OCI-LY7 (cell line): ENCODE data around the gene LMTK3. TPM values are rescaled to one million over a fixed set of nuclear protein-coding genes. Genes with fewer than 3 reads are reported as not detected.

Source experiments
- BruUV-seq: library from RNA; stranded (reverse); fragments of 400-500 nt; replicated peaks from 2 replicates; lab custom pipeline; 2021; lab: Mats Ljungman, UMichigan
- CTCF ChIA-PET: fragments of 300-600 bp; sonication (Branson Sonifier 250); formaldehyde crosslinking; loops from one replicate; lab custom pipeline; 2022; ENCODE audit warnings: antibody characterized with exemption; ENCODE audit not compliant: unreplicated experiment; lab: Charles Lee
- POLR2A ChIA-PET: fragments of 300-600 bp; sonication (Branson Sonifier 250); formaldehyde crosslinking; loops from one replicate; lab custom pipeline; 2022; ENCODE audit warnings: antibody characterized with exemption; lab: Charles Lee
- DNase-seq: peaks from one replicate; pipeline ENCODE4 v3.0.0-alpha.2; 2015; ENCODE audit warnings: low spot score
- H2AFZ ChIP-seq: fragments of 200-600 bp; sonication (generic), shearing (Covaris generic); 2 replicates; pipeline ENCODE4 v1.6.1; 2014; ENCODE audit warnings: mild to moderate bottlenecking, antibody characterized with exemption, low read length, moderate library complexity
- H3K27ac ChIP-seq: fragments of 200-600 bp; sonication (generic); 2 replicates; pipeline ENCODE4 v1.5.1; 2014; ENCODE audit warnings: mixed run types, low read depth, mild to moderate bottlenecking, moderate library complexity, low read length, inconsistent platforms; ENCODE audit not compliant: poor library complexity, severe bottlenecking
- H3K36me3 ChIP-seq: fragments of 200-600 bp; sonication (generic); 2 replicates; pipeline ENCODE4 v1.6.1; 2014; ENCODE audit warnings: mild to moderate bottlenecking, antibody characterized with exemption, low read length, moderate library complexity, mixed read lengths; ENCODE audit not compliant: insufficient read depth
- H3K4me1 ChIP-seq: fragments of 200-600 bp; sonication (generic); 2 replicates; pipeline ENCODE4 v1.5.1; 2014; ENCODE audit warnings: mild to moderate bottlenecking, low read length; ENCODE audit not compliant: insufficient read depth, poor library complexity, severe bottlenecking
- H3K4me2 ChIP-seq: fragments of 200-600 bp; sonication (generic); 2 replicates; pipeline ENCODE4 v1.6.1; 2014; ENCODE audit warnings: mild to moderate bottlenecking, low read length
- H3K4me3 ChIP-seq: fragments of 200-600 bp; sonication (generic); 2 replicates; pipeline ENCODE4 v1.5.1; 2014; ENCODE audit warnings: mild to moderate bottlenecking, low read depth, low read length; ENCODE audit not compliant: poor library complexity, severe bottlenecking
- H3K79me2 ChIP-seq: fragments of 200-600 bp; sonication (generic); 2 replicates; pipeline ENCODE4 v1.6.1; 2016; ENCODE audit warnings: low read depth, mild to moderate bottlenecking, low read length, moderate library complexity, mixed read lengths; ENCODE audit not compliant: insufficient read depth
- H3K9me2 ChIP-seq: fragments of 200-600 bp; sonication (generic); 2 replicates; pipeline ENCODE4 v1.6.1; 2016; ENCODE audit warnings: mild to moderate bottlenecking, low read length, mixed read lengths; ENCODE audit not compliant: insufficient read depth
- H3K9me3 ChIP-seq: fragments of 200-600 bp; sonication (generic); 2 replicates; pipeline ENCODE4 v1.6.1; 2014; ENCODE audit warnings: mild to moderate bottlenecking, mixed run types, low read length, mixed read lengths
- H4K20me1 ChIP-seq: fragments of 200-600 bp; sonication (generic); 2 replicates; pipeline ENCODE4 v1.6.1; 2014; ENCODE audit warnings: mild to moderate bottlenecking, antibody characterized with exemption, low read length, moderate library complexity, mixed read lengths; ENCODE audit not compliant: insufficient read depth
- CTCF ChIP-seq: fragments of 200-600 bp; sonication (generic); conservative IDR thresholded peaks from 2 replicates; pipeline ENCODE4 v1.5.1; 2014; ENCODE audit warnings: mild to moderate bottlenecking, antibody characterized with exemption, low read length, moderate library complexity, mixed read lengths
- EZH2phosphoT487 ChIP-seq: fragments of 200-600 bp; sonication (generic); IDR thresholded peaks from 2 replicates; pipeline ENCODE4 v1.6.1; 2018; ENCODE audit warnings: low read depth, borderline replicate concordance, mild to moderate bottlenecking, mixed run types, antibody characterized with exemption, low read length, moderate library complexity, mixed read lengths
- intact Hi-C: fragments of 100-400 bp; cut with micrococcal nuclease; formaldehyde crosslinking; loops from one replicate; pipeline ENCODE4 v1.10.0; 2022; ENCODE audit not compliant: unreplicated experiment
- total RNA-seq, 2 experiments: library from RNA; depleted of rRNA in 1 of 2; stranded (reverse); fragments of >200 nt in 1 of 2; shearing (Covaris generic) in 1 of 2; gene quantifications; 2 replicates each; pipeline ENCODE4 v1.2.3, GENCODE V29; 2014 to 2022

The LMTK3 gene
- total RNA-seq, 2 experiments from 2014 or later, result 1.3 to 9.7 TPM

- BruUV-seq, result TSS peak; percentile 80
- Histone ChIP-seq H3K4me2 (peak within 1 kb of the TSS; percentile 82), H3K9me2 (no peaks in the 10 kb centered on the region), H3K9me3 (no peaks in the 10 kb centered on the region), H3K4me3 (peak within 1 kb of the TSS; percentile 97), H3K4me1 (peaks cover 26% of the 10 kb centered on the region), H2AFZ (peak within 1 kb of the TSS; percentile 86), H3K79me2 (peaks cover 29% of the 10 kb centered on the region), H3K36me3 (peaks cover 38% of the 10 kb centered on the region), H3K27ac (peak within 1 kb of the TSS; percentile 70), H4K20me1 (no peaks in the 10 kb centered on the region)
- ChIA-PET CTCF (no interaction called here), POLR2A (interaction anchor here (1.0 kb wide), 1 partner anchor 13 kb away, joined by 4 read pairs; no protein-coding TSS in a partner anchor)
- intact Hi-C loops, result loop anchor here (1.0 to 5.0 kb wide), 3 partner anchors 23 to 57 kb away; partner anchors contain the start of genes CYTH2, GRIN2D and KDELR1
- DNase-seq, result peak; percentile 95
- no peak for TF ChIP-seq EZH2phosphoT487
- TF ChIP-seq CTCF, result peak; percentile 50
These were observed 65.8 kb downstream of the LMTK3 start, which contains the start of gene GRWD1 for GRCh38 chr19:48445606-48446481. GRWD1 (plus strand) TSS chr19:48445983; CDS start chr19:48446006, 23 bp downstream.

GRCh38 chr19:48445256-48445605 lies 66.4 kb downstream of the LMTK3 start:
- peak overlapping the region; percentile 82 for H3K4me2 ChIP-seq
- H3K27ac ChIP-seq, result peak overlapping the region; percentile 70
- H3K4me1 ChIP-seq, result peaks cover 26% of the 10 kb centered on the region
- no peaks in the 10 kb centered on the region for H3K9me3 ChIP-seq
- intact Hi-C loops, result loop anchor here (1.0 to 5.0 kb wide), 3 partner anchors 24 to 58 kb away; partner anchors contain the start of genes CYTH2, GRIN2D and KDELR1
- BruUV-seq, result no TSS peak
- CTCF ChIA-PET, result no interaction called here
- H3K9me2 ChIP-seq, result no peaks in the 10 kb centered on the region
- peaks cover 29% of the 10 kb centered on the region for H3K79me2 ChIP-seq
- POLR2A ChIA-PET, result interaction anchor here (0.5 to 1.0 kb wide), 2 partner anchors 12 to 108 kb away, joined by 3 to 4 read pairs; no protein-coding TSS in a partner anchor
- no peak for DNase-seq
- no peaks in the 10 kb centered on the region for H4K20me1 ChIP-seq
- peak overlapping the region; percentile 86 for H2AFZ ChIP-seq
- H3K36me3 ChIP-seq, result peaks cover 32% of the 10 kb centered on the region
- peak; percentile 74 for TF ChIP-seq CTCF
- no peak for TF ChIP-seq EZH2phosphoT487
- peak overlapping the region; percentile 97 for H3K4me3 ChIP-seq
